HG03066 (cell line): Measurements from ENCODE around the gene NVL.

Experiments used
- ATAC-seq: cut with Tn5 transposase; IDR thresholded peaks from one replicate; pipeline ENCODE4 v1.9.1; 2021; ENCODE audit warnings: low read depth; ENCODE audit not compliant: unreplicated experiment

The NVL gene

GRCh38 chr1:224289396-224289795 lies 40.6 kb downstream of the NVL start:
- ATAC-seq = no peak

GRCh38 chr1:224287714-224288113 lies 42.3 kb downstream of the NVL start:
- no peak for ATAC-seq

- ATAC-seq = no peak
Observed at GRCh38 chr1:224282140-224282539, 47.8 kb downstream of the NVL start.

GRCh38 chr1:224276771-224277487 lies 53.0 kb downstream of the NVL start:
- no peak for ATAC-seq

- ATAC-seq = no peak
Observed at GRCh38 chr1:224274970-224275626, 54.9 kb downstream of the NVL start.

- ATAC-seq = no peak
Observed at GRCh38 chr1:224273641-224274040, 56.3 kb downstream of the NVL start.

GRCh38 chr1:224271106-224271505 lies 58.9 kb downstream of the NVL start:
- ATAC-seq = no peak

DNA sequence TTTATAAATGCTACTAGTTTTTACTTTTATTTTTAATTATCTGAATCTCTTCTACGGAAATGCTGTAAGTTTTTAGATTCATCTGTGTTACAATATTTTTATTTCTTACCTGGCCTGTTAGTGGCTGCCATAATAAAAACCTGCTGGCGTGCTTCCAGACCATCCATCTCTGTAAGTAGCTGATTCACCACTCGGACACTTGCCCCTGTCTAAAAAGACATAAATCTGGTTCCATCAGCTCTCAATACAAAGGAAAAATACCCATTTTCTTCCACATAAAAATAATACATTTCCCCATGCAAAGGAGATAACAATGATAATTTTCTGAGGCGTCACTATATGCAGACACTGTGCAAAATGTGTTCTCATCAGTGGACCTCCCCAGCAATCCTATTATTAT lies 62.0 kb downstream of the NVL start:
- no peak for ATAC-seq

GRCh38 chr1:224266915-224267856 lies 62.8 kb downstream of the NVL start:
- ATAC-seq = no peak

GRCh38 chr1:224266105-224266914 lies 63.7 kb downstream of the NVL start:
- peak; percentile 77 for ATAC-seq

DNA sequence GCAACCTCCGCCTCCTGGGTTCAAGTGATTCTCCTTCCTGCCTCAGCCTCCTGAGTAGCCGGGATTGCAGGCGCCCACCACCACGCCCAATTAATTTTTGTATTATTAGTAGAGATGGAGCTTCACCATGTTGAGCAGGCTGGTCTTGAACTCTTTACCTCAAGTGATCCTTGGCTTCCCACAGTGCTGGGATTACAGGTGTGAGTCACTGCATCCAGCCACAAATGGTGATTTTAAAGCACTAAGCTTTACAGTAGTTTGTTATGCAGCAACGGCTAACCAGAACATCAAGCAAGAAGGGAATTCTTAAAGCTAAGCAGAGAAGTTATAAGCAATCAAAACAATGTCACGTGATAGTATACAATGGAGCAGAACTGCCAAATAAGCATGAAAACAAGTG lies 65.7 kb downstream of the NVL start:
- ATAC-seq = no peak

GRCh38 chr1:224262373-224263054 lies 67.5 kb downstream of the NVL start:
- no peak for ATAC-seq

DNA sequence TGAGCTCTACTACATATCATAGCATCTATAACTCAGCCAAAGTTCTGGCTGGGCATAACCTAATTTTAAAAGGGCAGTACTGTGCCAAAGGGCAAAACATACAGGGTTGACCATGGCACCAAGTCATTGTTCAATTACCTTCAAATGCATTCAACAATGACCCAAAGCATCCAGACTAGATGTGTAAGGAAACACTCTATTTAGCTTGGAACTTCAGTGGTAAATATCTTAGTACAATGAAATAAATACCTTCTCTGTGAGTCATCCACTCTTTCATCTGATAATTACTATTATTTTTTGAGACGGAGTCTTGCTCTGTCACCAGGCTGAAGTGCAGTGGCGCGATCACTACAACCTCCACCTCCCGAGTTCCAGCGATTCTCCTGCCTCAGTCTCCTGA lies 70.0 kb downstream of the NVL start:
- no peak for ATAC-seq

- ATAC-seq = no peak
Observed at GRCh38 chr1:224258351-224258750, 71.6 kb downstream of the NVL start.

- no peak for ATAC-seq
Observed at GRCh38 chr1:224256640-224257039, 73.3 kb downstream of the NVL start.

DNA sequence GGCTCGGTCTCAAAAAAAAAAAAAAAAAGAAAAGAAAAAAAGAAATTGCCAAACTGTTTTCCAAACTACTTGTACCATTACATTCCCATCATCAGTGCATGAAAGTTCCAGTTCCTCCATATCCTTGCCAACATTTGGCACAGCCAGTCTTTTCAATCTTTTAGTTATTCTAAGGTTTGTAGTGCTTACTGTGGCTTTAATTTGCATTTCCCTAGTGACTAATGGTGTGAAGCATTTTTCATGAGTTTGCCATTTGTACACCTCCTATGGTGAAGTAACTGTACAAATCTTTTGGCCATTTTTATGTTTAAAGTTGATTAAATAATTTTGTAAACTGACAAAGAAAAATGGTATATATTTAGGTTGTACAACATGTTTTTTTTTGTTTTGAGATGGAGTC lies 76.3 kb downstream of the NVL start:
- ATAC-seq = no peak

GRCh38 chr1:224252479-224252878 lies 77.5 kb downstream of the NVL start:
- ATAC-seq = no peak

DNA sequence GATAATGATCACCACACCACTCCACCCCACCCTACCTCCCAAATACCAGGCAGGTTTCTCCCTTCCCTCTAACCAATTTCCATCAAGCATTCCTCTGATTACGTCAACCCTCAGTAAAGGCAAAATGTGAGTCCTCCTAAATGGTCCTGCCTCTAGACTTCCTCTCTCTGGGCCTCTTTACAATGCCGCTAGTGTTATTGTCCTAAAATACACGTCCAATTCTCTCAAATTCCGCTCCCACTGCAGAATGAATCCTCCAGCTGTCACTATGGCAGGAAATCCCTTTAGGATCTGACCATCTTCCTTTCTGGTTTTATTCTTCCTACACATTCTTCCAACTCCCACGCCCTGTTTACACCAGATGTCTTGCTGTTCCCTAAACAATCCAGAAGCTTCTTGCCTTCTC lies 78.2 kb downstream of the NVL start:
- ATAC-seq = no peak

- ATAC-seq = no peak
Observed at GRCh38 chr1:224245188-224245587, 84.8 kb downstream of the NVL start.

DNA sequence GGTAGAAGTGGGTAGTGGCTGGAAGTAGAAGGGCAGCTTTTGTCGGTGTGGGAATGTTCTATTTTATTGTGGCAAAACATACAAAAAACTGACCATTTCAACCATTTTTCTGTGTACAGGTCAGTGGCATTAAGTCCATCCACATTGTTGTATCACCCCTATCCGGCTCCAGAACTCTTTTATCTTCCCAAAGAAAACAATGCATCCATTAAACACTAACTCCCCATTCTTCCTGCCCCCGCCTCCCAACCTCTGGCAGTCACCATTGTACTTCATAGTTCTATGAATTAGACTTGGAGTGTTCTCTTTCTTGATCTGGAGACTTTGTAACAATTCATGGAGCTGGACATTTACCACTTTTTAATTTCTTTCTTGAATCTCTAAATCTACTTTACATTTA lies 91.2 kb downstream of the NVL start:
- no peak for ATAC-seq
